Liver (tissue), 9 donors: ENCODE results near the gene TM9SF3. TPM values are rescaled to one million over a fixed set of nuclear protein-coding genes. Genes with fewer than 3 reads are reported as not detected.

ENCODE experiments used
- DNase-seq: peaks from one replicate; pipeline ENCODE4 v3.0.0-alpha.2; 2017; ENCODE audit warnings: low spot score
- H3K27ac ChIP-seq, 2 donors: one replicate each; pipeline ENCODE4 v1.7.0; 2013; ENCODE audit warnings: inconsistent platforms in 2 of 2, low read length in 2 of 2, control low read depth in 1 of 2, low read depth in 1 of 2, mild to moderate bottlenecking in 1 of 2
- H3K27me3 ChIP-seq, 4 donors: one replicate each; pipeline versions ENCODE4 v1.6.1 to v1.7.0; 2013; ENCODE audit warnings: low read length in 3 of 4, inconsistent platforms in 1 of 4, mild to moderate bottlenecking in 1 of 4, moderate library complexity in 1 of 4; ENCODE audit not compliant: control insufficient read depth in 4 of 4, insufficient read depth in 4 of 4
- H3K36me3 ChIP-seq, 4 donors: one replicate each; pipeline versions ENCODE4 v1.6.1 to v1.7.0; 2013; ENCODE audit warnings: low read length in 3 of 4, mild to moderate bottlenecking in 3 of 4, low read depth in 1 of 4, moderate library complexity in 1 of 4; ENCODE audit not compliant: control insufficient read depth in 4 of 4, insufficient read depth in 3 of 4
- H3K4me1 ChIP-seq, 4 donors: one replicate each; pipeline versions ENCODE4 v1.6.1 to v1.7.0; 2013; ENCODE audit warnings: low read length in 3 of 4, mild to moderate bottlenecking in 3 of 4, moderate library complexity in 1 of 4; ENCODE audit not compliant: control insufficient read depth in 4 of 4, insufficient read depth in 4 of 4
- H3K4me3 ChIP-seq, 3 donors: one replicate each; pipeline versions ENCODE4 v1.6.1 to v1.7.0; 2013; ENCODE audit warnings: low read length in 3 of 3, control low read depth in 1 of 3, low read depth in 1 of 3, mild to moderate bottlenecking in 1 of 3
- H3K9ac ChIP-seq, 2 donors: one replicate each; pipeline ENCODE4 v1.7.0; 2013; ENCODE audit warnings: low read length in 2 of 2, mild to moderate bottlenecking in 2 of 2, moderate library complexity in 2 of 2, control low read depth in 1 of 2, low read depth in 1 of 2
- H3K9me3 ChIP-seq, 4 donors: one replicate each; pipeline versions ENCODE4 v1.6.1 to v1.7.0; 2013; ENCODE audit warnings: low read length in 3 of 4; ENCODE audit not compliant: control insufficient read depth in 4 of 4
- ATF3 ChIP-seq: IDR thresholded peaks from 2 replicates; pipeline ENCODE4 v1.6.1; 2016; ENCODE audit warnings: antibody characterized with exemption
- CTCF ChIP-seq: fragments of 150-350 bp; IDR thresholded peaks from 2 replicates; pipeline ENCODE4 v1.5.1; 2017; ENCODE audit warnings: improper control_type of control experiment, low read depth, low read length; ENCODE audit not compliant: missing input control
- EGR1 ChIP-seq, 2 donors: IDR thresholded peaks; 2 replicates each; pipeline ENCODE4 v1.6.1; 2016 to 2018; ENCODE audit warnings: antibody characterized with exemption in 2 of 2, low read depth in 2 of 2
- FOXA1 ChIP-seq: IDR thresholded peaks from 2 replicates; pipeline ENCODE4 v1.6.1; 2016; ENCODE audit warnings: antibody characterized with exemption
- FOXA2 ChIP-seq: IDR thresholded peaks from 2 replicates; pipeline ENCODE4 v1.6.1; 2016; ENCODE audit warnings: antibody characterized with exemption
- GABPA ChIP-seq, 2 donors: IDR thresholded peaks in 1 of 2; conservative IDR thresholded peaks in 1 of 2; 2 replicates each; pipeline ENCODE4 v1.6.1; 2016; ENCODE audit warnings: antibody characterized with exemption in 2 of 2, mild to moderate bottlenecking in 1 of 2, moderate library complexity in 1 of 2
- HNF4A ChIP-seq, 2 donors: conservative IDR thresholded peaks; 2 replicates each; pipeline ENCODE4 v1.6.1; 2016; ENCODE audit warnings: antibody characterized with exemption in 2 of 2, mild to moderate bottlenecking in 2 of 2
- HNF4G ChIP-seq: IDR thresholded peaks from 2 replicates; pipeline ENCODE4 v1.6.1; 2016; ENCODE audit warnings: antibody characterized with exemption
- JUND ChIP-seq, 2 donors: IDR thresholded peaks; 2 replicates each; pipeline ENCODE4 v1.6.1; 2016; ENCODE audit warnings: antibody characterized with exemption in 2 of 2
- MAX ChIP-seq: IDR thresholded peaks from 2 replicates; pipeline ENCODE4 v1.6.1; 2016; ENCODE audit warnings: antibody characterized with exemption
- NR2F2 ChIP-seq: IDR thresholded peaks from 2 replicates; pipeline ENCODE4 v1.6.1; 2016; ENCODE audit warnings: antibody characterized with exemption
- RAD21 ChIP-seq, 2 donors: IDR thresholded peaks; 2 replicates each; pipeline ENCODE4 v1.6.1; 2016; ENCODE audit warnings: antibody characterized with exemption in 2 of 2, mild to moderate bottlenecking in 2 of 2
- RXRA ChIP-seq, 2 donors: IDR thresholded peaks; 2 replicates each; pipeline ENCODE4 v1.6.1; 2017 to 2018; ENCODE audit warnings: antibody characterized with exemption in 2 of 2, mild to moderate bottlenecking in 1 of 2
- SP1 ChIP-seq: IDR thresholded peaks from 2 replicates; pipeline ENCODE4 v1.6.1; 2018; ENCODE audit warnings: antibody characterized with exemption, mild to moderate bottlenecking
- TAF1 ChIP-seq: conservative IDR thresholded peaks from 2 replicates; pipeline ENCODE4 v1.6.1; 2016; ENCODE audit warnings: antibody characterized with exemption, mild to moderate bottlenecking
- YY1 ChIP-seq: IDR thresholded peaks from 2 replicates; pipeline ENCODE4 v1.6.1; 2016; ENCODE audit warnings: antibody characterized with exemption, mild to moderate bottlenecking
- ZBTB33 ChIP-seq: IDR thresholded peaks from 2 replicates; pipeline ENCODE4 v1.6.1; 2016; ENCODE audit warnings: antibody characterized with exemption
- WGBS: extraction: QIAGEN DNeasy Blood & Tissue Kit; methylation state at CpG from one replicate; pipeline ENCODE4 v1.1.7; 2013; 5-methylcytosine and 5-hydroxymethylcytosine counted together
- polyA plus RNA-seq, 2 donors: library from polyadenylated mRNA; stranded (reverse) in 1 of 2; unstranded in 1 of 2; fragments of 200-250 nt in 1 of 2; fragments of >200 nt in 1 of 2; fragmentation: Nextera tagmentation in 1 of 2; extraction: Ambion mirVana in 1 of 2; gene quantifications; one replicate each; pipeline versions ENCODE4 v1.2.1 to v1.2.3, GENCODE V29; 2013 to 2015
- total RNA-seq, 2 donors: library from RNA; depleted of rRNA; stranded (reverse); fragments of >200 nt; gene quantifications; one replicate each; pipeline ENCODE4 v1.2.3, GENCODE V29; 2014
- donor health status: healthy.
- donor health status: healthy.
- donor health status: healthy.
- donor health status: healthy.
- donor health status: healthy.

The TM9SF3 gene
- total and polyA plus RNA-seq, 4 donors = 20.5 to 115 (median 55.4) TPM

- H3K4me3 ChIP-seq = no peak overlapping the region
- no peak for TF ChIP-seq HNF4G
- no peak for TF ChIP-seq RXRA (IDR thresholded peaks at IDR 0.05)
- TF ChIP-seq YY1 = no peak
- no peak for TF ChIP-seq HNF4A (conservative IDR thresholded peaks at IDR 0.05)
- TF ChIP-seq JUND (IDR thresholded peaks at IDR 0.05) = no peak
- TF ChIP-seq FOXA1 = no peak
- no peak for TF ChIP-seq NR2F2
- TF ChIP-seq TAF1 = no peak
- TF ChIP-seq MAX = no peak
- TF ChIP-seq EGR1 (IDR thresholded peaks at IDR 0.05; ENCODE audit: low read depth in 2 of 2) = no peak
- TF ChIP-seq ATF3 = no peak
- no peak for TF ChIP-seq FOXA2
- TF ChIP-seq RAD21 (IDR thresholded peaks at IDR 0.05) = no peak
- H3K4me1 ChIP-seq = no peaks in the 10 kb centered on the region
- H3K9ac ChIP-seq = no peak overlapping the region
- H3K9me3 ChIP-seq = no peaks in the 10 kb centered on the region
- H3K27ac ChIP-seq = no peak overlapping the region
- H3K27me3 ChIP-seq = peaks cover 0 to 10% (median 0%) of the 10 kb centered on the region in 4 donors
- 81% methylated on average over 9 of the region's 9 CpGs for WGBS
- DNase-seq = no peak
- no peaks in the 10 kb centered on the region for H3K36me3 ChIP-seq
These were observed 108.5 kb downstream of the TM9SF3 start for GRCh38 chr10:96478355-96478754.

- Histone ChIP-seq H3K9me3 (no peaks in the 10 kb centered on the region), H3K27ac (no peak overlapping the region), H3K9ac (no peak overlapping the region), H3K27me3 (no peaks in the 10 kb centered on the region), H3K36me3 (no peaks in the 10 kb centered on the region), H3K4me1 (no peaks in the 10 kb centered on the region), H3K4me3 (no peak overlapping the region)
- no peak for DNase-seq
- TF ChIP-seq SP1 (no peak), ZBTB33 (no peak), GABPA (IDR thresholded peaks at IDR 0.05 in 1 of 2, conservative IDR thresholded peaks at IDR 0.05 in 1 of 2) (no peak), FOXA2 (no peak), ATF3 (no peak), HNF4A (conservative IDR thresholded peaks at IDR 0.05) (no peak), RAD21 (IDR thresholded peaks at IDR 0.05) (no peak), EGR1 (IDR thresholded peaks at IDR 0.05; ENCODE audit: low read depth in 2 of 2) (no peak), NR2F2 (no peak), FOXA1 (no peak)
- 79% methylated on average over 9 of the region's 9 CpGs for WGBS
These were observed 112.9 kb downstream of the TM9SF3 start for GRCh38 chr10:96473866-96474265.

GRCh38 chr10:96470116-96470743 is 116.6 kb downstream of the TM9SF3 start:
- no peak for DNase-seq
- Histone ChIP-seq H3K27ac (no peak overlapping the region), H3K9ac (no peak overlapping the region), H3K36me3 (no peaks in the 10 kb centered on the region), H3K4me3 (no peak overlapping the region), H3K27me3 (no peaks in the 10 kb centered on the region), H3K9me3 (no peaks in the 10 kb centered on the region), H3K4me1 (no peaks in the 10 kb centered on the region)
- 22% methylated on average over 4 of the region's 4 CpGs for WGBS
- TF ChIP-seq FOXA1 (no peak), CTCF (peak; percentile 32), RAD21 (IDR thresholded peaks at IDR 0.05) (peak; percentile 21 to 43)
